T-helper 17 cell (primary cell): ENCODE data around the gene WNT3. TPM values are rescaled to one million over a fixed set of nuclear protein-coding genes. Genes with fewer than 3 reads are reported as not detected.
A peak's percentile ranks its signal among the peaks of the same experiment; 100 is the strongest.

ENCODE experiments used
- ATAC-seq: fragments of 150-1000 bp; cut with Tn5 transposase; 2 replicates; pipeline ENCODE4 v1.10.0; 2021; ENCODE audit warnings: mild to moderate bottlenecking, moderate library complexity
- DNase-seq, 3 donors: peaks; one replicate each; pipeline versions ENCODE4 v3.0.0 to v3.0.0-alpha.2; 2020 to 2021
- H3K9me3 ChIP-seq: one replicate; pipeline ENCODE4 v1.7.0; 2013; ENCODE audit warnings: low read length, mild to moderate bottlenecking; ENCODE audit not compliant: control insufficient read depth, poor library complexity, severe bottlenecking
- H3K27ac Mint-ChIP-seq: one replicate; pipeline ENCODE4 v1.8.0; 2022; ENCODE audit warnings: mild to moderate bottlenecking, moderate library complexity, mixed read lengths
- H3K27me3 Mint-ChIP-seq: one replicate; pipeline ENCODE4 v1.8.0; 2022; ENCODE audit warnings: mixed read lengths
- H3K36me3 Mint-ChIP-seq: one replicate; pipeline ENCODE4 v1.8.0; 2022; ENCODE audit warnings: low read depth, mixed read lengths
- H3K4me1 Mint-ChIP-seq: one replicate; pipeline ENCODE4 v1.8.0; 2022; ENCODE audit warnings: mild to moderate bottlenecking, mixed read lengths
- H3K4me3 Mint-ChIP-seq: one replicate; pipeline ENCODE4 v1.8.0; 2022; ENCODE audit warnings: mild to moderate bottlenecking, moderate library complexity, mixed read lengths
- total RNA-seq, 4 donors: library from RNA in 2 of 4; stranded (reverse) in 2 of 4; gene quantifications; one replicate each; pipeline ENCODE4 v1.2.3 and lab custom pipeline; 2022 to 2026

The WNT3 gene
- total RNA-seq, 2 donors from 2014 or later, result not detected

- H3K4me3 Mint-ChIP-seq, result no peak overlapping the region
- H3K4me1 Mint-ChIP-seq, result peaks cover 9% of the 10 kb centered on the region
- H3K36me3 Mint-ChIP-seq, result peaks cover 4% of the 10 kb centered on the region
- DNase-seq, result no peak
- no peak overlapping the region for H3K27ac Mint-ChIP-seq
- H3K9me3 ChIP-seq, result no peaks in the 10 kb centered on the region
- peaks cover 33% of the 10 kb centered on the region for H3K27me3 Mint-ChIP-seq
- ATAC-seq, result no peak
Measured at GRCh38 chr17:46831573-46832330, 13.3 kb upstream of the WNT3 start.

GRCh38 chr17:46827274-46827673 is 8.8 kb upstream of the WNT3 start:
- ATAC-seq, result no peak
- H3K4me1 Mint-ChIP-seq, result peaks cover 3% of the 10 kb centered on the region

GRCh38 chr17:46826116-46826515 is 7.6 kb upstream of the WNT3 start:
- no peak for ATAC-seq
- no peak for DNase-seq
- peaks cover 2% of the 10 kb centered on the region for H3K36me3 Mint-ChIP-seq
- peaks cover 54% of the 10 kb centered on the region for H3K27me3 Mint-ChIP-seq
- H3K27ac Mint-ChIP-seq, result no peak overlapping the region
- peaks cover 4% of the 10 kb centered on the region for H3K4me1 Mint-ChIP-seq
- no peak overlapping the region for H3K4me3 Mint-ChIP-seq
- H3K9me3 ChIP-seq, result no peaks in the 10 kb centered on the region

More at GRCh38 chr17:46827274-46827673, 8.8 kb upstream of the WNT3 start:
- no peak for DNase-seq
- H3K9me3 ChIP-seq, result no peaks in the 10 kb centered on the region
- no peak overlapping the region for H3K4me3 Mint-ChIP-seq
- H3K27me3 Mint-ChIP-seq, result peaks cover 48% of the 10 kb centered on the region
- peaks cover 4% of the 10 kb centered on the region for H3K36me3 Mint-ChIP-seq
- no peak overlapping the region for H3K27ac Mint-ChIP-seq

GRCh38 chr17:46823657-46824056 is 5.2 kb upstream of the WNT3 start:
- Mint-ChIP-seq H3K36me3 (peaks cover 2% of the 10 kb centered on the region), H3K4me1 (peaks cover 8% of the 10 kb centered on the region), H3K27ac (no peak overlapping the region), H3K4me3 (no peak overlapping the region), H3K27me3 (peaks cover 64% of the 10 kb centered on the region)
- DNase-seq (no peak), ATAC-seq (no peak)
- H3K9me3 ChIP-seq, result no peaks in the 10 kb centered on the region

- ATAC-seq, result no peak
- Mint-ChIP-seq H3K36me3 (no peaks in the 10 kb centered on the region), H3K4me3 (peak overlapping the region; percentile 45), H3K4me1 (peaks cover 18% of the 10 kb centered on the region), H3K27ac (no peak overlapping the region), H3K27me3 (peaks cover 66% of the 10 kb centered on the region)
- no peaks in the 10 kb centered on the region for H3K9me3 ChIP-seq
- no peak for DNase-seq
Measured at GRCh38 chr17:46822388-46822921, 4.0 kb upstream of the WNT3 start.

GRCh38 chr17:46821482-46822387 is 3.2 kb upstream of the WNT3 start:
- no peak overlapping the region for H3K27ac Mint-ChIP-seq
- H3K9me3 ChIP-seq, result no peaks in the 10 kb centered on the region
- no peak for DNase-seq
- H3K27me3 Mint-ChIP-seq, result peaks cover 73% of the 10 kb centered on the region
- H3K4me1 Mint-ChIP-seq, result peaks cover 18% of the 10 kb centered on the region
- peak overlapping the region; percentile 45 for H3K4me3 Mint-ChIP-seq
- peaks cover 2% of the 10 kb centered on the region for H3K36me3 Mint-ChIP-seq
- ATAC-seq, result no peak

GRCh38 chr17:46820592-46821450 is 2.3 kb upstream of the WNT3 start:
- peaks cover 5% of the 10 kb centered on the region for H3K36me3 Mint-ChIP-seq
- H3K9me3 ChIP-seq, result no peaks in the 10 kb centered on the region
- DNase-seq (no peak), ATAC-seq (no peak)
- H3K4me3 Mint-ChIP-seq, result peak overlapping the region; percentile 68
- peaks cover 78% of the 10 kb centered on the region for H3K27me3 Mint-ChIP-seq
- no peak overlapping the region for H3K27ac Mint-ChIP-seq
- peaks cover 24% of the 10 kb centered on the region for H3K4me1 Mint-ChIP-seq

GRCh38 chr17:46819906-46820351 is 1.4 kb upstream of the WNT3 start:
- no peak overlapping the region for H3K27ac Mint-ChIP-seq
- H3K9me3 ChIP-seq, result no peaks in the 10 kb centered on the region
- H3K4me1 Mint-ChIP-seq, result peaks cover 24% of the 10 kb centered on the region
- peaks cover 5% of the 10 kb centered on the region for H3K36me3 Mint-ChIP-seq
- peaks cover 74% of the 10 kb centered on the region for H3K27me3 Mint-ChIP-seq
- no peak for ATAC-seq
- no peak for DNase-seq
- peak overlapping the region; percentile 68 for H3K4me3 Mint-ChIP-seq

GRCh38 chr17:46818929-46819859 is 702 bp upstream of the WNT3 start:
- ATAC-seq (peak; percentile 14), DNase-seq (no peak)
- peaks cover 5% of the 10 kb centered on the region for H3K36me3 Mint-ChIP-seq
- H3K9me3 ChIP-seq, result no peaks in the 10 kb centered on the region
- H3K4me3 Mint-ChIP-seq, result peak overlapping the region; percentile 87
- H3K27ac Mint-ChIP-seq, result no peak overlapping the region
- peaks cover 72% of the 10 kb centered on the region for H3K27me3 Mint-ChIP-seq
- peaks cover 24% of the 10 kb centered on the region for H3K4me1 Mint-ChIP-seq

GRCh38 chr17:46817901-46818209 is 637 bp downstream of the WNT3 start:
- no peak overlapping the region for H3K27ac Mint-ChIP-seq
- H3K4me1 Mint-ChIP-seq, result peaks cover 24% of the 10 kb centered on the region
- H3K4me3 Mint-ChIP-seq, result peak overlapping the region; percentile 87
- H3K36me3 Mint-ChIP-seq, result peaks cover 5% of the 10 kb centered on the region
- DNase-seq (no peak), ATAC-seq (no peak)
- H3K9me3 ChIP-seq, result no peaks in the 10 kb centered on the region
- peaks cover 83% of the 10 kb centered on the region for H3K27me3 Mint-ChIP-seq

- peaks cover 24% of the 10 kb centered on the region for H3K4me1 Mint-ChIP-seq
- H3K9me3 ChIP-seq, result no peaks in the 10 kb centered on the region
- DNase-seq, result no peak
- peaks cover 84% of the 10 kb centered on the region for H3K27me3 Mint-ChIP-seq
- no peak overlapping the region for H3K27ac Mint-ChIP-seq
- ATAC-seq, result no peak
- peak overlapping the region; percentile 87 for H3K4me3 Mint-ChIP-seq
- peaks cover 5% of the 10 kb centered on the region for H3K36me3 Mint-ChIP-seq
Measured at GRCh38 chr17:46817151-46817900, 1.2 kb downstream of the WNT3 start.
